Retinal pigment epithelial cell (primary cell): ENCODE data around the gene TANGO6.
A peak's percentile ranks its signal among the peaks of the same experiment; 100 is the strongest.

Experiments
- DNase-seq: peaks from one replicate; pipeline ENCODE4 v3.0.0-alpha.2; 2010; ENCODE audit warnings: low read depth
- H3K4me3 ChIP-seq: 2 replicates; pipeline ENCODE4 v1.5.1; 2011; ENCODE audit warnings: mild to moderate bottlenecking, low read length, control low read depth, moderate library complexity
- CTCF ChIP-seq: conservative IDR thresholded peaks from 2 replicates; pipeline ENCODE4 v1.5.1; 2011; ENCODE audit warnings: low read depth, low read length, control low read depth, inconsistent platforms

TANGO6 gene

GRCh38 chr16:68894714-68895113, 51.4 kb downstream of the TANGO6 start:
- DNase-seq = no peak
- no peak for TF ChIP-seq CTCF
- H3K4me3 ChIP-seq = no peak overlapping the region

GRCh38 chr16:68898026-68898425, 54.7 kb downstream of the TANGO6 start:
- TF ChIP-seq CTCF = no peak
- no peak overlapping the region for H3K4me3 ChIP-seq
- no peak for DNase-seq

GRCh38 chr16:68900009-68900408, 56.7 kb downstream of the TANGO6 start:
- no peak for TF ChIP-seq CTCF
- no peak overlapping the region for H3K4me3 ChIP-seq
- no peak for DNase-seq

GRCh38 chr16:68902003-68902968, 59.0 kb downstream of the TANGO6 start:
- no peak overlapping the region for H3K4me3 ChIP-seq
- peak; percentile 76 for DNase-seq
- peak; percentile 83 for TF ChIP-seq CTCF

- no peak overlapping the region for H3K4me3 ChIP-seq
- no peak for TF ChIP-seq CTCF
- DNase-seq = no peak
Observed at GRCh38 chr16:68902969-68903345, 59.6 kb downstream of the TANGO6 start.

GRCh38 chr16:68907297-68907696, 64.0 kb downstream of the TANGO6 start:
- no peak for DNase-seq
- no peak for TF ChIP-seq CTCF
- H3K4me3 ChIP-seq = no peak overlapping the region

GRCh38 chr16:68907781-68908181, 64.5 kb downstream of the TANGO6 start:
- DNase-seq = no peak
- TF ChIP-seq CTCF = no peak
- no peak overlapping the region for H3K4me3 ChIP-seq
